Karpas-422 (cell line): ENCODE results near the gene SPDEF. TPM values are rescaled to one million over a fixed set of nuclear protein-coding genes. Genes with fewer than 3 reads are reported as not detected.

Experiments
- DNase-seq: peaks from one replicate; pipeline ENCODE4 v3.0.0-alpha.2; 2015
- H2AFZ ChIP-seq: fragments of 200-600 bp; sonication (generic); 2 replicates; pipeline ENCODE4 v1.6.1; 2014; ENCODE audit warnings: antibody characterized with exemption, low read length, mixed read lengths
- H3K27ac ChIP-seq: fragments of 200-600 bp; sonication (generic); 2 replicates; pipeline ENCODE4 v1.5.1; 2014; ENCODE audit warnings: mild to moderate bottlenecking, low read length, moderate library complexity
- H3K27me3 ChIP-seq: fragments of 200-600 bp; sonication (generic); 2 replicates; pipeline ENCODE4 v1.6.1; 2014; ENCODE audit warnings: low read length, mixed read lengths
- H3K36me3 ChIP-seq: fragments of 200-600 bp; sonication (generic); 2 replicates; pipeline ENCODE4 v1.6.1; 2014; ENCODE audit warnings: low read length, mixed read lengths; ENCODE audit not compliant: insufficient read depth
- H3K4me1 ChIP-seq: fragments of 200-600 bp; sonication (generic); 2 replicates; pipeline ENCODE4 v1.6.1; 2014; ENCODE audit warnings: mild to moderate bottlenecking, low read length, mixed read lengths
- H3K4me2 ChIP-seq: fragments of 200-600 bp; sonication (generic); 2 replicates; pipeline ENCODE4 v1.6.1; 2014; ENCODE audit warnings: low read length, low read depth, mild to moderate bottlenecking; ENCODE audit not compliant: poor library complexity, severe bottlenecking
- H3K4me3 ChIP-seq: fragments of 200-600 bp; sonication (generic); 2 replicates; pipeline ENCODE4 v1.5.1; 2014; ENCODE audit warnings: mild to moderate bottlenecking, antibody characterized with exemption, low read length, mixed read lengths
- H3K79me2 ChIP-seq: fragments of 200-600 bp; sonication (generic); 2 replicates; pipeline ENCODE4 v1.6.1; 2014; ENCODE audit warnings: mild to moderate bottlenecking, low read length, mixed read lengths
- H3K9ac ChIP-seq: fragments of 200-600 bp; sonication (generic); 2 replicates; pipeline ENCODE4 v1.6.0; 2014; ENCODE audit warnings: low read length
- H3K9me2 ChIP-seq: fragments of 200-600 bp; sonication (generic), shearing (Covaris generic); replicated peaks from 2 replicates; pipeline ENCODE4 v1.6.0; 2014; ENCODE audit warnings: mild to moderate bottlenecking, low read length, moderate library complexity; ENCODE audit not compliant: insufficient read depth
- H3K9me3 ChIP-seq: fragments of 300-700, 200-600 bp; sonication (generic); 2 replicates; pipeline ENCODE4 v1.6.1; 2014; ENCODE audit warnings: low read length, mixed read lengths
- H4K20me1 ChIP-seq: fragments of 200-600 bp; sonication (generic); 2 replicates; pipeline ENCODE4 v1.6.1; 2014; ENCODE audit warnings: mild to moderate bottlenecking, antibody characterized with exemption, low read length, low read depth; ENCODE audit not compliant: insufficient read depth
- total RNA-seq: library from RNA; depleted of rRNA; stranded (reverse); fragments of >200 nt; shearing (Covaris generic); gene quantifications from 2 replicates; pipeline ENCODE4 v1.2.3, GENCODE V29; 2014; ENCODE audit warnings: low replicate concordance; rRNA removed

Gene SPDEF
- not detected in 2 replicates for total RNA-seq

GRCh38 chr6:34556031-34556471 lies at the start of gene SPDEF:
SPDEF (minus strand) TSS chr6:34556329; CDS start chr6:34544455, 11,874 bp downstream.
- H3K9me2 ChIP-seq = no peaks in the 10 kb centered on the region
- no peak within 1 kb of the TSS for H3K27ac ChIP-seq
- no peak within 1 kb of the TSS for H3K4me3 ChIP-seq
- H3K79me2 ChIP-seq = no peaks in the 10 kb centered on the region
- no peaks in the 10 kb centered on the region for H3K9me3 ChIP-seq
- H2AFZ ChIP-seq = no peak within 1 kb of the TSS
- no peak within 1 kb of the TSS for H3K9ac ChIP-seq
- no peaks in the 10 kb centered on the region for H4K20me1 ChIP-seq
- no peaks in the 10 kb centered on the region for H3K36me3 ChIP-seq
- no peak for DNase-seq
- H3K4me2 ChIP-seq = no peak within 1 kb of the TSS
- no peaks in the 10 kb centered on the region for H3K4me1 ChIP-seq
- H3K27me3 ChIP-seq = no peaks in the 10 kb centered on the region

- Histone ChIP-seq H4K20me1 (peaks cover 9% of the 10 kb centered on the region; the same call in 1 of the 2 replicates), H2AFZ (no peak overlapping the region), H3K9ac (no peak overlapping the region), H3K4me3 (no peak overlapping the region), H3K79me2 (peaks cover 86% of the 10 kb centered on the region), H3K27me3 (no peaks in the 10 kb centered on the region), H3K9me2 (no peaks in the 10 kb centered on the region), H3K36me3 (peaks cover 12% of the 10 kb centered on the region; the same call in 1 of the 2 replicates), H3K4me2 (no peak overlapping the region), H3K27ac (no peak overlapping the region), H3K9me3 (no peaks in the 10 kb centered on the region), H3K4me1 (peaks cover 39% of the 10 kb centered on the region)
- no peak for DNase-seq
These were observed 47.6 kb upstream of the SPDEF start for GRCh38 chr6:34603707-34604106.

GRCh38 chr6:34602318-34603111 lies 46.4 kb upstream of the SPDEF start:
- Histone ChIP-seq H3K36me3 (peaks cover 12% of the 10 kb centered on the region; the same call in 1 of the 2 replicates), H3K27me3 (no peaks in the 10 kb centered on the region), H3K27ac (no peak overlapping the region), H3K9me3 (no peaks in the 10 kb centered on the region), H3K4me1 (peaks cover 40% of the 10 kb centered on the region), H3K9ac (no peak overlapping the region), H3K79me2 (peaks cover 88% of the 10 kb centered on the region), H2AFZ (no peak overlapping the region), H4K20me1 (peaks cover 5% of the 10 kb centered on the region; the same call in 1 of the 2 replicates), H3K4me3 (no peak overlapping the region), H3K4me2 (no peak overlapping the region), H3K9me2 (no peaks in the 10 kb centered on the region)
- no peak for DNase-seq

GRCh38 chr6:34601706-34602105 lies 45.6 kb upstream of the SPDEF start:
- Histone ChIP-seq H2AFZ (no peak overlapping the region), H3K4me2 (no peak overlapping the region), H3K9me3 (no peaks in the 10 kb centered on the region), H3K79me2 (peaks cover 90% of the 10 kb centered on the region), H4K20me1 (peaks cover 5% of the 10 kb centered on the region; the same call in 1 of the 2 replicates), H3K27ac (no peak overlapping the region), H3K9ac (no peak overlapping the region), H3K4me3 (no peak overlapping the region), H3K36me3 (peaks cover 12% of the 10 kb centered on the region; the same call in 1 of the 2 replicates), H3K27me3 (no peaks in the 10 kb centered on the region), H3K9me2 (no peaks in the 10 kb centered on the region), H3K4me1 (peaks cover 40% of the 10 kb centered on the region)
- no peak for DNase-seq

- no peak for DNase-seq
- Histone ChIP-seq H3K4me1 (peaks cover 35% of the 10 kb centered on the region), H4K20me1 (no peaks in the 10 kb centered on the region), H3K9me2 (no peaks in the 10 kb centered on the region), H3K4me2 (no peak overlapping the region), H3K36me3 (peaks cover 4% of the 10 kb centered on the region; the same call in 1 of the 2 replicates), H3K9me3 (no peaks in the 10 kb centered on the region), H2AFZ (no peak overlapping the region), H3K27ac (no peak overlapping the region), H3K4me3 (no peak overlapping the region), H3K79me2 (peaks cover 91% of the 10 kb centered on the region), H3K9ac (no peak overlapping the region), H3K27me3 (no peaks in the 10 kb centered on the region)
These were observed 44.7 kb upstream of the SPDEF start for GRCh38 chr6:34600796-34601195.

GRCh38 chr6:34600101-34600500 lies 44.0 kb upstream of the SPDEF start:
- Histone ChIP-seq H3K9me2 (no peaks in the 10 kb centered on the region), H3K4me3 (no peak overlapping the region), H3K9me3 (no peaks in the 10 kb centered on the region), H3K27me3 (no peaks in the 10 kb centered on the region), H3K36me3 (no peaks in the 10 kb centered on the region), H4K20me1 (no peaks in the 10 kb centered on the region), H3K4me2 (no peak overlapping the region), H3K4me1 (peaks cover 41% of the 10 kb centered on the region), H2AFZ (no peak overlapping the region), H3K79me2 (peaks cover 93% of the 10 kb centered on the region), H3K27ac (no peak overlapping the region), H3K9ac (no peak overlapping the region)
- no peak for DNase-seq

GRCh38 chr6:34598712-34599111 lies 42.6 kb upstream of the SPDEF start:
- Histone ChIP-seq H3K4me1 (peaks cover 47% of the 10 kb centered on the region), H3K4me2 (no peak overlapping the region), H3K9ac (no peak overlapping the region), H3K79me2 (peaks cover 95% of the 10 kb centered on the region), H4K20me1 (no peaks in the 10 kb centered on the region), H3K9me3 (no peaks in the 10 kb centered on the region), H3K27me3 (no peaks in the 10 kb centered on the region), H3K36me3 (no peaks in the 10 kb centered on the region), H2AFZ (no peak overlapping the region), H3K27ac (no peak overlapping the region), H3K9me2 (no peaks in the 10 kb centered on the region), H3K4me3 (no peak overlapping the region)
- no peak for DNase-seq

- peaks cover 97% of the 10 kb centered on the region for H3K79me2 ChIP-seq
- H3K9ac ChIP-seq = peak overlapping the region; percentile 2; the same call in 1 of the 2 replicates
- H3K27me3 ChIP-seq = no peaks in the 10 kb centered on the region
- no peak overlapping the region for H3K4me3 ChIP-seq
- no peak for DNase-seq
- H4K20me1 ChIP-seq = 0 out of 2 replicates have a peak, but pooled peaks cover 3% of the 10 kb centered on the region
- no peaks in the 10 kb centered on the region for H3K36me3 ChIP-seq
- H3K9me2 ChIP-seq = no peaks in the 10 kb centered on the region
- H3K4me1 ChIP-seq = peaks cover 48% of the 10 kb centered on the region
- H3K27ac ChIP-seq = peak overlapping the region; percentile 62
- no peaks in the 10 kb centered on the region for H3K9me3 ChIP-seq
- peak overlapping the region; percentile 14 for H3K4me2 ChIP-seq
- no peak overlapping the region for H2AFZ ChIP-seq
These were observed 41.6 kb upstream of the SPDEF start for GRCh38 chr6:34597605-34598353.
